Left cardiac atrium (tissue), 4 donors: ENCODE data around the gene MUCL3. TPM values are rescaled to one million over a fixed set of nuclear protein-coding genes. Genes with fewer than 3 reads are reported as not detected.
"Not testable (repeated sequence)": the region's sequence is repeated elsewhere in the genome, so short reads cannot be mapped to it uniquely, and the experiment has no call there.

Source experiments
- ATAC-seq, 2 donors: fragments of 200-7000 bp; cut with Tn5 transposase; one replicate each; pipeline ENCODE4 v1.9.1; 2020; ENCODE audit warnings: mild to moderate bottlenecking in 2 of 2, moderate library complexity in 2 of 2
- DNase-seq: peaks from one replicate; pipeline ENCODE4 v3.0.0-alpha.2; 2020
- intact Hi-C, 2 donors: fragments of 100-400 bp; cut with DNase I; formaldehyde crosslinking; loops; one replicate each; pipeline versions ENCODE4 v1.14.1 to v1.15.1; 2022 to 2023
- total RNA-seq, 2 donors: library from RNA; stranded (reverse); fragmentation: NEBNext Ultra II Directional; extraction: Animal tissue kit (Norgen Biotek cat#: 25700); gene quantifications; one replicate each; pipeline ENCODE4 v1.2.1, GENCODE V29; 2021
- donor health status: DM: no; HTN: yes; CAD: no.
- donor health status: DM: no; HTN: yes; CAD: no; lungs with severe emphysema.
- donor health status: DM: yes; HTN: yes; CAD: no.
- donor health status: Dilated cardiomyopathy.

Gene MUCL3
- total RNA-seq, 2 donors from 2014 or later = not detected

DNA sequence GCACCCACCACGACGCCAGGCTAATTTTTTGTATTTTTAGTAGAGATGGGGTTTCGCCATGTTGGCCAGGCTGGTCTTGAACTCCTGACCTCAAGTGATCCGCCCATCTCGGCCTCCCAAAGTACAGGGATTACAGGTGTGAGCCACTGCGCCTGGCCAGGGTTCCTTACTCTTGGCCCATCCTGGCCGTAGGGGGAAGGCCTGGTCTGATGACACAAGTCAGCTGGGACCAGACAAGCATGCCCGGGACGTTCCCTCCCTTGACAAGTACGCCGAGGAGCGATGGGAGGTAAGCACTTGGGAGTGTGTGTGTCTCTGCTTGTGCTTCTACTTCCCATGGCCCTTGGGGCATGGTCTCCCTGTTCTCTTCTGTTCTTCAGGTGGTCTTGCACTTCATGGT is 30.3 kb upstream of the MUCL3 start:
- intact Hi-C loops, DNase-seq, ATAC-seq: not testable (repeated sequence)

DNA sequence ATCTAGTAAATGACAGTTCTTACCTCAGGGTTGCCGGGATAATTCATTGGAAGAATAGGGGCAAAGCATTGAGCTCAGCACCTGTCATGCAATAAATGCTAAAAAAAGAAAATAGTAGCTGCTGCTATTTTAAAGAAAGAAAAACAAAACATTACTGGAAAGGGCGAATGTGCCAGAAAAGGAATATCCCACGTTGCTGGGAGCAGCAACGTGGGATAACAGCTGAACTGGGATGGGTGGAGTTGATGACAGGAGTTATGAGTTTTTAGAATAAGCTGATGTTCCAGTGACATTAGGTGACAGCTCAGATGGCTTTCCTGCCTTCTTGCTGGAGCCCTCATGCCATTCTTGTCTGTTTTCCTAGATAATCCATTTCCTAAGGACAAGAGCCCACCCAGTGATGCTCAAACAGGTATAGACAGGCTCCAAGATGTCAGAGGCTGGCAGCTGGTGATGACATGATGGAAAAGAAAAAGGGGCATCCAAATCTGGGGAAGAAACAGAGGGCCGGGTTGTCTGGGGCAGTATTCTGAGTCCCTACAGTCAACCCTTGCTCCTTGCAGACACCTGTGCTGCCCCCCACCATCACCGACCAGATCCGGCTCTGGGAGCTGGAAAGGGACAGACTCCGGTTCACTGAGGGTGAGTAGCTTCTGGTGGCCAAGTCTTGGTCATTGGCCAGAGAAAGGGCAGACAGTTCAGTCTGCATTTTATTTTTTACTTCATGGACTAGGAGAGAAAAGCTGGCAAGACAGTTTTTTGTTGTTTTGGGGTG is 27.8 kb upstream of the MUCL3 start:
- intact Hi-C loops = no loop called here
- DNase-seq (no peak), ATAC-seq (no peak)

DNA sequence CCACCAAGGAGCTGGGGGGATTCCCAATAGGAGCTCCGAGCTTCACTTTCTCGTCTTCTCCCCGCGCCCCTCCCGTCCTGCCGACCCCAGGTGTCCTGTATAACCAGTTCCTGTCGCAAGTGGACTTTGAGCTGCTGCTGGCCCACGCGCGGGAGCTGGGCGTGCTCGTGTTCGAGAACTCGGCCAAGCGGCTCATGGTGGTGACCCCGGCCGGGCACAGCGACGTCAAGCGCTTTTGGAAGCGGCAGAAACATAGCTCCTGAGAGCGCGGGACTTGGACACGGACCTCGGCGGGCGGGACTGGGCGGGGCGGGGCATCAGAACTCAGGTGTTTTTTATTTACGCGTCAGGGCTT is 27.1 kb upstream of the MUCL3 start:
- intact Hi-C loops = no loop called here
- no peak for DNase-seq
- peak in 1 of 2 donors; percentile 51 for ATAC-seq

GRCh38 chr6:30914076-30914853 is 26.5 kb upstream of the MUCL3 start, which contains the start of gene VARS2:
Gene VARS2, plus strand, starts transcription at chr6:30914238. Its CDS starts 599 bp downstream, at chr6:30914837.
- intact Hi-C loops = no loop called here

GRCh38 chr6:30914854-30915590 is 25.8 kb upstream of the MUCL3 start:
- peak in 1 of 2 donors; percentile 3 for ATAC-seq
- intact Hi-C loops = loop anchor here (1.0 to 5.0 kb wide), 2 partner anchors 142 to 154 kb away; no protein-coding TSS in a partner anchor

More at GRCh38 chr6:30914076-30914853, 26.5 kb upstream of the MUCL3 start, which contains the start of gene VARS2:
- ATAC-seq (peak; percentile 97), DNase-seq (peak; percentile 93)

GRCh38 chr6:30915591-30915946 is 25.2 kb upstream of the MUCL3 start:
- ATAC-seq = peak in 1 of 2 donors; percentile 48
- DNase-seq = no peak
- intact Hi-C loops = loop anchor here (1.0 to 5.0 kb wide), 2 partner anchors 142 to 154 kb away; no protein-coding TSS in a partner anchor

More at GRCh38 chr6:30914854-30915590, 25.8 kb upstream of the MUCL3 start:
- DNase-seq = no peak

DNA sequence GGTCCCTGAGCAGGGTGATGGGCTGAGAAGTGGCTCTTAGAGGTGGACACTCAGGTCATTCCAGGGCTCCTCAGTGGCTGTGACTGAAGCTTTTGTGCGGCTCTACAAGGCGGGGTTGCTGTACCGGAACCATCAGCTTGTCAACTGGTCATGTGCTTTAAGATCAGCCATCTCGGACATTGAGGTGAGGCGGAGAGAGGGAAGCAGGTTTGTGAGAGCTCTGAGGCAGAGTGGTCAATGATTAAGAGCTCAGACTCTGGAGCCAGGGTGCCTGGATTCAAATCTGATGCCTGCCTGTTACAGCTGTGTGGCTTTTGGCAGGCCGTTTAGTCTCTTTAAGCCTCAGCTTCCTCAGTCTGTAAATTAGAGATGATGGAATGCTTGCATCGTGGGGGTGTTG is 23.7 kb upstream of the MUCL3 start:
- ATAC-seq (no peak), DNase-seq (no peak)
- intact Hi-C loops = loop anchor here in 1 of 2 donors (5.0 kb wide), 1 partner anchor 140 kb away; no protein-coding TSS in a partner anchor

DNA sequence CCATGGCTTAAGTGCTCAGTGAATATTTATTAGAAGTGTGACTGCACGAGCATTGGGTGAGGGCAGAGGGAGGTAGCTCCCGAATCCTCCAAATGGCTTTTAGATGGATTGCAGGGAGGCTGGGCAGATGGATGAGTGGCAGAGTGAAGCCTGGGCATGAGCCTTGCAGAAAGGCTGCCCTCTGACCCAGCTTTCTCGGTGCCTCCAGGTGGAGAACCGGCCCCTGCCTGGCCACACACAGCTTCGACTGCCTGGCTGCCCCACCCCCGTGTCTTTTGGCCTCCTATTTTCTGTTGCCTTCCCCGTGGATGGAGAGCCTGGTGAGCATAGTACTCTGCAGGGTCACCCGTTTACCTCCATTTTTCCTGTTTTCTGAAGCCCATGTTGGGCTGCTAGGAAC is 23.3 kb upstream of the MUCL3 start:
- ATAC-seq (no peak), DNase-seq (no peak)
- intact Hi-C loops = loop anchor here in 1 of 2 donors (5.0 kb wide), 1 partner anchor 140 kb away; no protein-coding TSS in a partner anchor

DNA sequence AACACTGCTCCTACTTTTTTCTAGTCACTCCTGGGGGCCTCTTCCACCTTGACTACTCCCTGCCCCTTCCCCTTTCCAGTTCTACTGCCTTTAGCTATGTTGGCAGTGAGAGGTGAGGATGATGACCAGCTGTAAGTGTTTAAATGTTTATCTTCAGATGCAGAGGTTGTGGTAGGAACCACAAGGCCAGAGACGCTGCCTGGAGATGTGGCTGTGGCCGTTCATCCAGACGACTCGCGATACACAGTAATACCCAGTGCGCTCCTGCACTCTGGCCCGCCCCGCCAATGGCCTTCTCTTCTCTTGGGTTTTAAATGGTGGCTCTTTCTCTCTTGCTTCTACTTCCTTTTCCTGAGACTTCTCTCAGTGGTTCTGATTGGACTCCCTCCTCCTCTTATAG is 22.1 kb upstream of the MUCL3 start:
- ATAC-seq = no peak
- no peak for DNase-seq
- intact Hi-C loops = loop anchor here in 1 of 2 donors (5.0 kb wide), 1 partner anchor 139 kb away; no protein-coding TSS in a partner anchor

GRCh38 chr6:30922447-30922852 is 18.3 kb upstream of the MUCL3 start:
- DNase-seq (no peak), ATAC-seq (no peak)
- intact Hi-C loops = no loop called here

DNA sequence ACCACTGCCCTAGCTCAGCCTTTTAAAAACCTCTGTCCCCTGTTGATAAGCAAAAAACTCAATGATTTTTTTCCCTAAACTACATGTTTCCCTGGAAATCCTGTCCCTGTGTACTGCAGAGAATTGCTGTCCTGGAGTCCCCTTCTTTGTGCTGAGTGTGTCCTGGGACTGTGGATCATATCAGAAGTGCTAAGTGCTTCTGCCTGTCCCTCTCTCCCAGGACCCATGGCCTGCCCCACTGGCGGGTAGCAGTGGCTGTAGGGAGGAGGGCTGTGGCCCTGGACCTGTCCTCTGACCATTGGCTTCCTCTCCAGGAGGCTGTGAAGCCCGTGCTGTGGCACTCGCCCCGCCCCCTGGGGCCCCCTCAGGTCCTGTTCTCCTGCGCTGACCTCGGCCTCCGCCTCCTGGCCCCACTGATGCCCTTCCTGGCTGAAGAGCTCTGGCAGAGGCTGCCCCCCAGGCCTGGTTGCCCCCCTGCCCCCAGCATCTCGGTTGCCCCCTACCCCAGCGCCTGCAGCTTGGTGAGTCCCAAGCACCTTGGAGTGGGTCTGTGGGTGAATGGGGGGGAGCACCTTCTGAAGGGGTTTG is 16.6 kb upstream of the MUCL3 start:
- DNase-seq, intact Hi-C loops: not testable (repeated sequence)

DNA sequence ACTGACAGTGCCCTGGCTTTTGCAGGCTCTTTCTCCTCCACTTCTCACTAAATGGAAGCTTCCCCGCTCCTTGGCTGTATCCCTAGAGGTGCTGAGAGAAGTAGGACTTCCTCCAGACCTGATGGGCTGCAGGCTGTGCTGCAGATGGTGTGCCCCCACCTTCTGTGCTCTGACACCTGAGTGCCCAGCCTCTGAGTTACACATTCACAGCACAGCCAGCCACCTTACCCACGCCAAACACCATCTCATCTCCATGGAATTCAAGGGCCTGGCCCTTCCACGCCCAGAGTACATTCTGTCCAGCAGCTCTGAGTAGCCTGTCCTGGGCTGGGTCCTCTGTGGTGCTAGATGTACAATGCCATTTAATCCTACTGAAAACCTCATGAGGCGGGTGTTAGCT is 14.1 kb upstream of the MUCL3 start:
- intact Hi-C loops = no loop called here
- ATAC-seq = peak; percentile 61 to 94
- peak; percentile 36 for DNase-seq

More for the DNA sequence above, 16.6 kb upstream of the MUCL3 start:
- ATAC-seq = not testable (repeated sequence)

DNA sequence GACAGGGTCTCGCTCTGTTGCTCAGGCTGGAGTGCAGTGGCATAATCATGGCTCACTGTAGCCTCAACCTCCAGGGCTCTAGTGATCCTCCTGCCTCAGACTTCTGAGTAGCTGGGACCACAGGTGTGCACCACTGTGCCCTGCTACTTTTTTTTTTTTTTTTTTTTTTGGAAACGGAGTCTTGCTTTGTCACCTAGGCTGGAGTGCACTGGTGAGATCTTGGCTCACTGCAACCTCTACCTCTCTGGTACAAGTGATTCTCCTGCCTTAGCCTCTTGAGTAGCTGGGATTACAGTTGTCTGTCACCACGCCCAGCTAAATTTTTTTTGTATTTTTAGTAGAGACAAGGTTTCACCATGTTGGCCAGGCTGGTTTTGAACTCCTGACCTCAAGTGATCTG is 13.7 kb upstream of the MUCL3 start:
- ATAC-seq, intact Hi-C loops, DNase-seq: not testable (repeated sequence)

- DNase-seq (no peak), ATAC-seq (no peak)
- intact Hi-C loops = no loop called here
Measured at GRCh38 chr6:30928677-30929076, 12.1 kb upstream of the MUCL3 start.

GRCh38 chr6:30930506-30930905 is 10.3 kb upstream of the MUCL3 start:
- intact Hi-C loops = no loop called here
- DNase-seq (no peak), ATAC-seq (no peak)

DNA sequence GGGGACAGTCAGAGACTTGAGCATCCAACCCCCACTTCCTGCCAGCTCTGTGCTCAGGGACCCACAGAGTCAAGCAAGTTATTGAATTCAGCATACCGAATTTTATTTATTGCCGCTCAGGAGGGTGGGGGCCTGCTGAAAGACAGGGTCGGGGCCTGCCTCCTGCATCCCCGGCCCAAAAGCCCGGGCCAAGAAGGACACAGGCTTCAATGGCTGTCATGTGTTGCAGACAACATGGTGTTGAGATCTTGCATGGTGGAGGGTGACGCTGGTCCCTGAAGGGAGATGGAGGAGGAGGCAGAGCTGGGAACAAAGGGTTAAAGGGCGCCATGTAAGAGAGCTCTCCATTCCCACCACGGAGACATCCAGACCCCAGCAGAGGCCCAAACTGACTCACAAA is 9.5 kb upstream of the MUCL3 start:
- DNase-seq = no peak
- intact Hi-C loops = no loop called here
- ATAC-seq = no peak

GRCh38 chr6:30931969-30932645 is 8.7 kb upstream of the MUCL3 start, which contains the start of gene SFTA2:
Gene SFTA2, minus strand, starts transcription at chr6:30932170. Its CDS starts 74 bp downstream, at chr6:30932096.
- ATAC-seq (no peak), DNase-seq (no peak)
- intact Hi-C loops = no loop called here

DNA sequence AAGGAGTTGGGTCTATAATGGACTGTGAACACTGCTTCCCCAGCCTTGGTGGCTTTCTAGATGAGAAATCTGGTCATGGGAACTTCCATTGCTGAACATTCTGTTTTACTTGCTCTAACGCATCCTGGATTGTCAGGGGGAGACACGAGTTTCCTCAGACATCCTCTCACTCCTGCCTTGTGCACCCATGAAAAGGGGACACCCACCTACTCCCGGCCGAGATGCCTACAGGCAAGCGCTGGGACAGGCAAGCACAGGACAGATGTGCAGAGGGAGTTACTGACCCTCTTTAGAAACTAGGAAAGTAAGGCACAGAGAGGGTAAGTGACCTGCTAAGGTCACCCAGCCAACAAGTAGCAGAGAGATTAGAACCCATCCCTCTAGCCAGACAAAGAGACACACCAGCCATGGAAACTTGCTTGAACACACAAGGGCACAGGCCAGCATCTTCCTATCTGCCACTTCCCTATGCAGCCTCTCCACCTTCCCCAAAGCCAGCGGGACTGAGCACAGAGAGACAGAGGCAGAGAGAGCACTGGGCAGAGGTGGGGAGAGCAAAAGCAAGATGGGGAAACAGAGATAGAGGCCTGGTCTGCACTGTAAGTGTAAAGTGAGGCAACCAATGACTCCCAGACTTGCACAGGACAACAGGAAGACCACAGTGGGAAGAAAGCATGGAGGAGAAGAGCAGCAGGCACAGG is 8.0 kb upstream of the MUCL3 start:
- ATAC-seq (no peak), DNase-seq (no peak)
- intact Hi-C loops = no loop called here
